GM12873 (cell line): ENCODE data around the gene RBP5.

ENCODE experiments used
- CTCF ChIP-seq: IDR thresholded peaks from 2 replicates; pipeline ENCODE4 v1.5.1; 2012; ENCODE audit warnings: low read depth, mild to moderate bottlenecking, moderate library complexity, low read length, control low read depth; ENCODE audit not compliant: insufficient read depth; ENCODE audit errors: missing control alignments

Gene RBP5

GRCh38 chr12:7091660-7092228 is 36.9 kb downstream of the RBP5 start:
- TF ChIP-seq CTCF: no peak

- no peak for TF ChIP-seq CTCF
Measured at GRCh38 chr12:7091171-7091570, 37.5 kb downstream of the RBP5 start.

GRCh38 chr12:7090222-7090998 is 38.3 kb downstream of the RBP5 start:
- TF ChIP-seq CTCF: no peak

- TF ChIP-seq CTCF: no peak
Measured at GRCh38 chr12:7089196-7089871, 39.4 kb downstream of the RBP5 start.

GRCh38 chr12:7083125-7083524 is 45.6 kb downstream of the RBP5 start:
- no peak for TF ChIP-seq CTCF

- no peak for TF ChIP-seq CTCF
Measured at GRCh38 chr12:7081037-7081436, 47.7 kb downstream of the RBP5 start.

GRCh38 chr12:7079826-7080125 is 48.9 kb downstream of the RBP5 start:
- TF ChIP-seq CTCF: no peak
